ENCODE results near the gene ESR2. TPM values are rescaled to one million over a fixed set of nuclear protein-coding genes. Genes with fewer than 3 reads are reported as not detected.

Gene ESR2
- polyA plus RNA-seq, 3 donors from 2014 or later = 0.12 to 0.32 TPM; not detected in 1

DNA sequence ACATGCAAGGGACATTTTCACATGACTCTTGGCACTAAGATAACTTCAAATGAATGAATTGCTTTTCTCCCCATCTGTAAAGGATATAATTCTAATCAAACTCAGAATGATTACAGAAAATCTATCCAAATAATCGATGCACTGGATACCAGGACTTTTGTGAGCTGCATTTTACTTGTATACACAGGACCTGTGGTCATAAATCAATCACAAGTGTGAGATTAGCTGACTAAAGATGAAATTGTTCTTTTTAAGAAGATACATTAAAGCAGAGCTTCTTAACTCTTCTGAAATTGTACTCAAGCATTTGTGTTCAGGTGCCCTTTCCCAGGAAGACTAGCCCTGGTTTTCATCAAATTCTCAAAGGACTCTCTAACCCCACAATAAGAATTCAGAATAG lies 66.3 kb downstream of the ESR2 start:
- H3K9me3 Mint-ChIP-seq = no peaks in the 10 kb centered on the region
- peaks cover 0 to 6% (median 4%) of the 10 kb centered on the region in 3 donors for H3K27me3 Mint-ChIP-seq (ENCODE audit: low read depth in 3 of 3)
- peaks cover 0 to 8% of the 10 kb centered on the region in 2 donors for H3K4me1 Mint-ChIP-seq
- H3K27ac Mint-ChIP-seq = peak overlapping the region in 3 of 6 donors; percentile 8 to 55 (median 8)
- no peak for DNase-seq
- peaks cover 7 to 48% (median 25%) of the 10 kb centered on the region in 3 donors for H3K36me3 Mint-ChIP-seq
- no peak overlapping the region for H3K4me3 Mint-ChIP-seq

- H3K4me3 Mint-ChIP-seq = no peak overlapping the region
- H3K27ac Mint-ChIP-seq = peak overlapping the region in 2 of 6 donors; percentile 20 to 69
- H3K36me3 Mint-ChIP-seq = peaks cover 14 to 55% (median 24%) of the 10 kb centered on the region in 3 donors
- H3K9me3 Mint-ChIP-seq = no peaks in the 10 kb centered on the region
- H3K27me3 Mint-ChIP-seq (ENCODE audit: low read depth in 3 of 3) = peaks cover 2 to 6% (median 2%) of the 10 kb centered on the region in 3 donors
- DNase-seq = no peak
- no peaks in the 10 kb centered on the region for H3K4me1 Mint-ChIP-seq
Observed at GRCh38 chr14:64225151-64225757, 68.9 kb downstream of the ESR2 start.

DNA sequence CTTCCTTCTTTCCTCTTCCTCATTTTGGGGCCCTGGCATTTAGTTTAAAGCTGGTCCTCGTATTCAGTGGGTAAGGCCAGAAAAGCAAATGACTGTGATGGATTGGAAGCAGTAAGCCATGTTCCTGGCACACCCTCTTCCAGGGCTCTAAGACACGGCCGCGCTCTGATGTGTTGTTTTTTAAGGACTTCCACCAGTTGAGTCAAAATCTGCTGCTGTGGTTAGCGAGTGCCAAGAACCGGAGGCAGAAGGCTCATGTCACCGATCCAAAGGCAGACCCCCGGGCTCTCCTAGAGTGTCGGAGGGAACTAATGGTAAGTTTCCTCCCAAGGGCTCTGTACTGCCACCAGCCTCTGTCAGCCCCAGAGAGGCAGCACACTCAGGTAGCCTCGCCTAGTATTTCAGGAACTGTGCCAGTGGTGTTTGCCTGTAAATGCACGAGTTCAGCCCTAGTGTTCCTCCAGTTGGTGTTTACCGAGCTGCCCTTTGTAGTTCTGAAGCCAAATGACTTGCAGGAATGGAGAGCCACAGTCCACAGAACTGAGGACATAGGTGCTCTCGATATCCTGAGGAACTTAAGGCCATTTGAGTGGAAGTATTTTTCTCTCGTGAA lies 72.7 kb downstream of the ESR2 start:
- no peak overlapping the region for H3K4me3 Mint-ChIP-seq
- H3K4me1 Mint-ChIP-seq = no peaks in the 10 kb centered on the region
- peaks cover 24 to 59% (median 24%) of the 10 kb centered on the region in 3 donors for H3K36me3 Mint-ChIP-seq

DNA sequence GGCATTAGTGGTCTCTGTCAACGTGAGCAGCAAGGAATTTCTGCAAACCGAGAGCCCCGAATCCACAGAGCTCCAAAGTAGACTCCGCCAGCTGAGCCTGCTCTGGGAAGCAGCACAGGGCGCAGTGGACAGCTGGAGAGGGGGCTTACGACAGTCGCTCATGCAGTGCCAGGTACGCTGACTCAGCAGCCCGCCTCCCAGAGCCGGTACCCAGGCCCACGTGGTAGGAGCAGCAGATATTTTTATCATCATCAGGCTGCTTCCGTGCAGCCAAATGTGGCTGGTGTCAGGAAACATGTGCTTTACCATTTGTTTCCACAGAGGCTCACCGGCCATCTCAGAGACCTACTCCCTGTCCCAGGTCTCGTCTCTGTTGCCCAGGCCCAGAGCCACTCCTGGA lies 73.7 kb downstream of the ESR2 start:
- Mint-ChIP-seq H3K27ac (no peak overlapping the region), H3K36me3 (peaks cover 28 to 69% (median 33%) of the 10 kb centered on the region in 3 donors), H3K9me3 (no peaks in the 10 kb centered on the region), H3K4me3 (no peak overlapping the region), H3K27me3 (ENCODE audit: low read depth in 3 of 3) (peaks cover 2 to 6% (median 2%) of the 10 kb centered on the region in 3 donors), H3K4me1 (no peaks in the 10 kb centered on the region)
- DNase-seq = no peak

More for the DNA sequence above, 72.7 kb downstream of the ESR2 start:
- H3K9me3 Mint-ChIP-seq = no peaks in the 10 kb centered on the region
- H3K27me3 Mint-ChIP-seq (ENCODE audit: low read depth in 3 of 3) = peaks cover 2 to 6% (median 2%) of the 10 kb centered on the region in 3 donors
- H3K27ac Mint-ChIP-seq = peak overlapping the region in 4 of 6 donors; percentile 22 to 57 (median 49)
- DNase-seq = no peak

DNA sequence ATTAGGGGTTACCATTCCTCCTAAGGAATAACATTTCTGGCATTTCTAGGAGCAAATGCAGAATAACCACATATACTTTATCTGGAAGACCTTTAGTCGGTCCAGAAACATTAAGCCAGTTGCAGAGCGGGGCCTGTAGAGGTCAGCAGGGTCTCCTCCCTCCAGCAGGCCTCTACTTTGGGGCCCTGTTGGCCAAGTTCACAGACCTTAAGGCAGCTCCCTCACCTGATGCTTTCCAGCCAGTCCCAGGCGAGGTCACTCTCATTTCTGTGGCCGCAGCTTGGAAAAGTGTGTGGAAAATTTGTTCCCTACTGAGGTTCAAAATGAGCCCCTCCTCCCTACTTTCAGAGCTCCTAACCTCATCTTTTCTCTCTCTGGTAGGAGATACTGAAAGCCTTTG lies 74.1 kb downstream of the ESR2 start:
- H3K4me3 Mint-ChIP-seq = no peak overlapping the region
- peaks cover 32 to 69% (median 36%) of the 10 kb centered on the region in 3 donors for H3K36me3 Mint-ChIP-seq
- no peak overlapping the region for H3K27ac Mint-ChIP-seq
- no peaks in the 10 kb centered on the region for H3K4me1 Mint-ChIP-seq
- H3K27me3 Mint-ChIP-seq (ENCODE audit: low read depth in 3 of 3) = peaks cover 2 to 4% (median 2%) of the 10 kb centered on the region in 3 donors
- no peak for DNase-seq
- no peaks in the 10 kb centered on the region for H3K9me3 Mint-ChIP-seq

DNA sequence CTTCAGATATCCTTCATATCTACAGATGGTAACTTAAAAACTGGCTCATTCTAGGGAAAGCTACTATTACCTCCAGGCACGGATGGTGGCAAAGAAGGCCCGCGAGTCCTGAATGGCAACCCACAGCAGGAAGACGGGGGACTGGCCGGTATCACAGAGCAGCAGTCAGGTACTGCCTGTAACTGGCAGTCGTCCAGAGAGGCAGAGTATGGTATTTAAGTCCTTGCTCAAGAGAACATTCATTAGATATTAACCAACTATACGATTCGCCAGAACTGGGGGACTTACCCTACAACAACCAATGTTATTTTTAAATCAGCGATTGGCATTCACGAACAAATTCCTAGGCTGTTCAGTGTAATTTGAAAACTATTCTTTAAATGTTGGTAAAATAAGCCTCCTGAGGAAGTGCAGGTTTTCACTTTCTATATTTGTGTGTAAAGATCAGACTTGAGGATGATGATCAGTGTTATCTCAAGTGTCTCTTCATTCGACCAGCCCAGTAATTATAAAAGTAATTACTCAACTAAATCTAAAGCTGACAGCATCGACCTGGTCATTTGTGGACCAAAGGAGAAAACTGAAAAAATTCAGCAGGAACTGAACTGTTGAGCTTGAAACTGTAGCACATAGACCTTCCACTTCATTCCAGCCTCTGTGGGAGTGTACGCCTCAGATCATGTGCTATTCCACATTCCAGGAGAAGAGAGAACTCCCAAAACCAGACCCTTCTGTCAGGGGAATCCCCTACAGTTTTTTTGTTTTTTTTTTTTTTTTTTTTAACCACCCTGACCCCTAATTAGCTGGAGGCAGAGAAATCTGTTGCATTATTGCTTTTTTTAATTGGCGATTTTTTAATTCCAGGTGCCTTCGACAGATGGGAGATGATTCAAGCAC lies 75.6 kb downstream of the ESR2 start:
- peak overlapping the region in 4 of 6 donors; percentile 2 to 74 (median 64) for H3K27ac Mint-ChIP-seq
- H3K9me3 Mint-ChIP-seq = no peaks in the 10 kb centered on the region
- DNase-seq = no peak
- no peaks in the 10 kb centered on the region for H3K4me1 Mint-ChIP-seq
- H3K4me3 Mint-ChIP-seq = no peak overlapping the region
- peaks cover 22 to 61% (median 36%) of the 10 kb centered on the region in 3 donors for H3K36me3 Mint-ChIP-seq
- peaks cover 2 to 4% (median 2%) of the 10 kb centered on the region in 3 donors for H3K27me3 Mint-ChIP-seq (ENCODE audit: low read depth in 3 of 3)

GRCh38 chr14:64217834-64218233 lies 76.3 kb downstream of the ESR2 start:
- Mint-ChIP-seq H3K36me3 (peaks cover 17 to 58% (median 36%) of the 10 kb centered on the region in 3 donors), H3K4me1 (no peaks in the 10 kb centered on the region), H3K27ac (peak overlapping the region in 3 of 6 donors; percentile 2 to 71 (median 58))

DNA sequence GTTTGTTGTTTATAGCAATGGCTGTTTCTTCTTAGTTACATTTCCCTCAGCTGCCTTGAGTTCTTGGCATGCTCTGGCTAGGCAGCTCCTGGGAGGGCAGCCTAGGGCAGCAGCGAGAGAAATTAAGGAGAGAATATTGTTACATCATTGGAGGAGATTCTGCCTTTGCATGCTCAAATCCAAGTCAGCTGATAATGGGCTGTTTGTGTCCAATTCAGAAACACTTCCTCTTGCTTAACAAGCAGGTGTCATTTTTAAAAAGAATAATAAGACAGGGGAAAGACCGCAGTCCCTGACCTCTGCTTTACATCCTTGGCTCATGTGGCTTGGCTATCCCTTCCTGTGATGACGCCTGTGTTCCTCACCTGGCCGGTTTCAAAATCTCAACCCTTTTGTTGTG lies 76.9 kb downstream of the ESR2 start:
- H3K4me1 Mint-ChIP-seq = no peaks in the 10 kb centered on the region
- H3K9me3 Mint-ChIP-seq = no peaks in the 10 kb centered on the region
- H3K27ac Mint-ChIP-seq = peak overlapping the region in 2 of 6 donors; percentile 2 to 46
- H3K27me3 Mint-ChIP-seq (ENCODE audit: low read depth in 3 of 3) = peaks cover 2 to 4% (median 2%) of the 10 kb centered on the region in 3 donors
- no peak overlapping the region for H3K4me3 Mint-ChIP-seq
- H3K36me3 Mint-ChIP-seq = peaks cover 17 to 61% (median 36%) of the 10 kb centered on the region in 3 donors
- DNase-seq = no peak

More at GRCh38 chr14:64217834-64218233, 76.3 kb downstream of the ESR2 start:
- H3K27me3 Mint-ChIP-seq (ENCODE audit: low read depth in 3 of 3) = peaks cover 2 to 4% (median 2%) of the 10 kb centered on the region in 3 donors
- H3K9me3 Mint-ChIP-seq = no peaks in the 10 kb centered on the region
- no peak for DNase-seq
- H3K4me3 Mint-ChIP-seq = no peak overlapping the region

DNA sequence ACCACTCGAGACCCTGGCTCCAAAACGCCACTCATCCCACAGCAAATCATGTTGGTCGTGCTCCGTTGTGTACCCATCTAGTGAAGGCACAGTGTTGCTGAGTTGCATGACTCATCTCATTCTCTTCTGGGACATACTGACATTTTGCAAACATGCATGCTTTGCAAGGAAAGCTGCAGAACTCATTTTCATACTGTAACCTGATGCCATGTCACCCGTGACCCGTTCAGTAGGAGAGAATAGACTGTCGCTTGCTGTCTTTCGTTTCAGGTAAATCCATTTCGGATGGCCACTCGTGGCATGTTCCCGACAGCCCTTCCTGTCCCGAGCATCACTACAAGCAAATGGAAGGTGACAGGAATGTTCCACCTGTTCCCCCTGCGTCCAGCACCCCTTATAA lies 78.2 kb downstream of the ESR2 start:
- Mint-ChIP-seq H3K9me3 (no peaks in the 10 kb centered on the region), H3K36me3 (peaks cover 15 to 63% (median 39%) of the 10 kb centered on the region in 3 donors), H3K4me1 (no peaks in the 10 kb centered on the region), H3K27me3 (ENCODE audit: low read depth in 3 of 3) (peaks cover 0 to 1% (median 0%) of the 10 kb centered on the region in 3 donors), H3K27ac (peak overlapping the region in 2 of 6 donors; percentile 53 to 62), H3K4me3 (no peak overlapping the region)
- no peak for DNase-seq

GRCh38 chr14:64215274-64215673 lies 78.9 kb downstream of the ESR2 start:
- no peaks in the 10 kb centered on the region for H3K4me1 Mint-ChIP-seq
- no peaks in the 10 kb centered on the region for H3K9me3 Mint-ChIP-seq
- no peaks in the 10 kb centered on the region for H3K27me3 Mint-ChIP-seq (ENCODE audit: low read depth in 3 of 3)
- peak overlapping the region in 2 of 6 donors; percentile 2 to 25 for H3K27ac Mint-ChIP-seq
- peaks cover 15 to 69% (median 42%) of the 10 kb centered on the region in 3 donors for H3K36me3 Mint-ChIP-seq
- no peak for DNase-seq
- no peak overlapping the region for H3K4me3 Mint-ChIP-seq

DNA sequence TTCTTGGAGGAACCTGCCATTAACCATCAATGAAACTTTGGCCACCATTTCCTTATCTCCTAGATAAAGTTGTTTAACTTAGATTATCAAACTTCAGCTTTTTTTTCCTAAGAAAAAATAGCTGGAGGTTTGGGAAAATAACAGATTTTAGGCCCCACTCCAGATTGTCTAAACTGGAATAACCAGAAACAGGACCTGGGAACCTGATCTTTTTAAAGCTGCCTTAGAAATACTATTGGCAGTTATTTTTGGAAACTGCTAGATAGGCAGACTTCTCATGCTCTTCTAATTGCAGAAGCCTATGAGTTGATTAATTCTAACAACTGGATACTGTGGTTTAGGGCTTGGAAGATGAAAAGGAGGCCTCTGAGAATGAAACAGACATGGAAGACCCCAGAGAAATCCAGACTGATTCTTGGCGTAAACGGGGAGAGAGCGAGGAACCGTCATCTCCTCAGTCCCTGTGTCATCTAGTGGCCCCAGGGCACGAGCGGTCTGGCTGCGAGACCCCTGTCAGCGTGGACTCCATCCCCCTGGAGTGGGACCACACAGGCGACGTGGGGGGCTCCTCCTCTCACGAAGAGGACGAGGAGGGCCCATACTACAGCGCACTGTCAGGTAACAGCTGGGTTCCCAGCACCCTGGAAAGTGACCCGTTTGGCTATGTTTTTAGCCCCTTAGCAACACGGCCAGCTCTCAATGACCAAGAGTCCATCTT lies 80.2 kb downstream of the ESR2 start:
- Mint-ChIP-seq H3K4me3 (no peak overlapping the region), H3K27ac (no peak overlapping the region), H3K27me3 (ENCODE audit: low read depth in 3 of 3) (no peaks in the 10 kb centered on the region), H3K36me3 (peaks cover 15 to 68% (median 42%) of the 10 kb centered on the region in 3 donors), H3K4me1 (no peaks in the 10 kb centered on the region), H3K9me3 (no peaks in the 10 kb centered on the region)
- no peak for DNase-seq

DNA sequence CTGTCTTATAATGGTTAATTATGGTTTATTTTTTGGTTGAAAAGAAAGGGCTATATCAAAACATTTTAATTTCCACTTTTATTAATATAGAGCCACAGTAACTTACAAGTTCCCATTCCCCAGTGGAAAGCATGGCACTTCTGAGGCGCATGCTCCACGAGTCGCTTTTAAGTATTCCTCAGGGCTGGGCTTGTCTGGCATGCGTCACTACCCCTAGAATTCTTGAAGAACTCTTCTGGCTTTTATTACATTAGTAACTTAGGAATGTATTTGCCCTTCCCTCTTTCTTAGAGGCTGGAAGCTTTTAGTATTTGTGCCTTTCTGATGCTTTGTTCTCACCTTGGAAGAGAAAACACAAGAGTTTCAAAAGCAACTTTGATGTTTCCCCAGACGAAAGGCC lies 81.1 kb downstream of the ESR2 start:
- Mint-ChIP-seq H3K4me3 (no peak overlapping the region), H3K9me3 (no peaks in the 10 kb centered on the region), H3K27me3 (ENCODE audit: low read depth in 3 of 3) (no peaks in the 10 kb centered on the region), H3K4me1 (no peaks in the 10 kb centered on the region), H3K27ac (no peak overlapping the region), H3K36me3 (peaks cover 15 to 65% (median 34%) of the 10 kb centered on the region in 3 donors)
- no peak for DNase-seq

- no peak for DNase-seq
- Mint-ChIP-seq H3K27ac (no peak overlapping the region), H3K9me3 (no peaks in the 10 kb centered on the region), H3K4me3 (no peak overlapping the region), H3K36me3 (peaks cover 15 to 60% (median 30%) of the 10 kb centered on the region in 3 donors), H3K4me1 (no peaks in the 10 kb centered on the region), H3K27me3 (ENCODE audit: low read depth in 3 of 3) (no peaks in the 10 kb centered on the region)
Observed at GRCh38 chr14:64212666-64213065, 81.5 kb downstream of the ESR2 start.

Data from immature natural killer cell (primary cell).